ENCODE data around the gene HBA1.
A peak's percentile ranks its signal among the peaks of the same experiment; 100 is the strongest.
"Not testable (repeated sequence)": the region's sequence is repeated elsewhere in the genome, so short reads cannot be mapped to it uniquely, and the experiment has no call there.

Gene HBA1

GRCh38 chr16:160242-160641, 16.2 kb upstream of the HBA1 start:
- not testable (repeated sequence) for DNase-seq

GRCh38 chr16:160691-161190, 15.7 kb upstream of the HBA1 start:
- no peak for DNase-seq

- no peak for DNase-seq
Observed at GRCh38 chr16:162271-162991, 14.0 kb upstream of the HBA1 start.

GRCh38 chr16:163139-163538, 13.3 kb upstream of the HBA1 start:
- not testable (repeated sequence) for DNase-seq

- DNase-seq = not testable (repeated sequence)
Observed at GRCh38 chr16:163696-164095, 12.8 kb upstream of the HBA1 start.

GRCh38 chr16:164134-164823, 12.2 kb upstream of the HBA1 start:
- not testable (repeated sequence) for DNase-seq

- no peak for DNase-seq
Observed at GRCh38 chr16:164827-165538, 11.5 kb upstream of the HBA1 start.

- peak; percentile 4 for DNase-seq
Observed at GRCh38 chr16:165539-166374, 10.7 kb upstream of the HBA1 start, which contains the start of gene HBM. Gene HBM (plus strand): TSS chr16:165978. CDS start chr16:165998, 20 bp downstream.

- no peak for DNase-seq
Observed at GRCh38 chr16:166375-167121, 9.9 kb upstream of the HBA1 start.

- DNase-seq = no peak
Observed at GRCh38 chr16:167122-167690, 9.3 kb upstream of the HBA1 start.

GRCh38 chr16:168424-168823, 8.1 kb upstream of the HBA1 start:
- no peak for DNase-seq

- DNase-seq = no peak
Observed at GRCh38 chr16:169014-169413, 7.5 kb upstream of the HBA1 start.

GRCh38 chr16:170088-170507, 6.4 kb upstream of the HBA1 start:
- not testable (repeated sequence) for DNase-seq

- DNase-seq = no peak
Observed at GRCh38 chr16:170788-171187, 5.7 kb upstream of the HBA1 start.

GRCh38 chr16:172374-172941, 4.0 kb upstream of the HBA1 start, which contains the start of gene HBA2:
Gene HBA2 (plus strand): TSS chr16:172876. CDS start chr16:172913, 37 bp downstream.
- not testable (repeated sequence) for DNase-seq

- not testable (repeated sequence) for DNase-seq
Observed at GRCh38 chr16:173211-173854, 3.1 kb upstream of the HBA1 start.

- not testable (repeated sequence) for DNase-seq
Observed at GRCh38 chr16:173928-174769, 2.3 kb upstream of the HBA1 start.

- no peak for DNase-seq
Observed at GRCh38 chr16:175011-175949, 1.2 kb upstream of the HBA1 start.

All from CD4-positive, alpha-beta T cell treated with Interleukin-6 for 4 hours (primary cell).